ENCODE measurements around the gene RRAS. TPM values are rescaled to one million over a fixed set of nuclear protein-coding genes. Genes with fewer than 3 reads are reported as not detected.

RRAS gene
- total and polyA plus RNA-seq, 8 donors, result 21.4 to 131 (median 30.7) TPM

GRCh38 chr19:49687566-49688316 lies 47.8 kb upstream of the RRAS start:
- Histone ChIP-seq H3K27me3 (peaks cover 4 to 40% of the 10 kb centered on the region in 2 donors), H3K4me3 (peak overlapping the region in 1 of 2 donors; percentile 39), H3K36me3 (peaks cover 0 to 57% of the 10 kb centered on the region in 2 donors), H3K27ac (peak overlapping the region; percentile 59 to 62), H3K4me1 (peaks cover 13 to 35% of the 10 kb centered on the region in 2 donors), H3K9me3 (no peaks in the 10 kb centered on the region)
- ATAC-seq (no peak), DNase-seq (no peak)
- no peak for TF ChIP-seq CTCF (IDR thresholded peaks at IDR 0.05)
- intact Hi-C loops (cut with DNase I), result no loop called here

- peak overlapping the region; percentile 33 to 62 for H3K27ac ChIP-seq
- no peak for ATAC-seq
- H3K36me3 ChIP-seq, result peaks cover 0 to 63% of the 10 kb centered on the region in 2 donors
- H3K27me3 ChIP-seq, result peaks cover 4 to 34% of the 10 kb centered on the region in 2 donors
- H3K9me3 ChIP-seq, result no peaks in the 10 kb centered on the region
- H3K4me1 ChIP-seq, result peaks cover 13 to 35% of the 10 kb centered on the region in 2 donors
- TF ChIP-seq CTCF (IDR thresholded peaks at IDR 0.05), result no peak
- intact Hi-C loops (cut with DNase I), result no loop called here
- H3K4me3 ChIP-seq, result peak overlapping the region in 1 of 2 donors; percentile 18
- DNase-seq, result no peak
Measured at GRCh38 chr19:49687150-49687549, 47.2 kb upstream of the RRAS start.

GRCh38 chr19:49686503-49687088 lies 46.7 kb upstream of the RRAS start:
- Histone ChIP-seq H3K27me3 (peaks cover 4 to 29% of the 10 kb centered on the region in 2 donors), H3K36me3 (peaks cover 0 to 69% of the 10 kb centered on the region in 2 donors), H3K9me3 (no peaks in the 10 kb centered on the region), H3K27ac (peak overlapping the region; percentile 33 to 62), H3K4me1 (peaks cover 13 to 34% of the 10 kb centered on the region in 2 donors), H3K4me3 (peak overlapping the region in 1 of 2 donors; percentile 18)
- no peak for ATAC-seq
- no peak for DNase-seq
- no peak for TF ChIP-seq CTCF (IDR thresholded peaks at IDR 0.05)
- intact Hi-C loops (cut with DNase I), result no loop called here

- peak overlapping the region in 1 of 2 donors; percentile 18 for H3K4me3 ChIP-seq
- no peak for DNase-seq
- H3K27me3 ChIP-seq, result peaks cover 1 to 22% of the 10 kb centered on the region in 2 donors
- intact Hi-C loops (cut with DNase I), result no loop called here
- no peak for TF ChIP-seq CTCF (IDR thresholded peaks at IDR 0.05)
- H3K36me3 ChIP-seq, result peaks cover 0 to 76% of the 10 kb centered on the region in 2 donors
- no peaks in the 10 kb centered on the region for H3K9me3 ChIP-seq
- peak overlapping the region in 1 of 2 donors; percentile 62 for H3K27ac ChIP-seq
- H3K4me1 ChIP-seq, result peaks cover 14 to 30% of the 10 kb centered on the region in 2 donors
- no peak for ATAC-seq
Measured at GRCh38 chr19:49685845-49686332, 45.9 kb upstream of the RRAS start.

GRCh38 chr19:49684983-49685553 lies 45.1 kb upstream of the RRAS start:
- ATAC-seq (no peak), DNase-seq (no peak)
- Histone ChIP-seq H3K9me3 (no peaks in the 10 kb centered on the region), H3K27me3 (peaks cover 0 to 14% of the 10 kb centered on the region in 2 donors), H3K4me3 (no peak overlapping the region), H3K27ac (no peak overlapping the region), H3K36me3 (peaks cover 0 to 81% of the 10 kb centered on the region in 2 donors), H3K4me1 (peaks cover 13 to 30% of the 10 kb centered on the region in 2 donors)
- intact Hi-C loops (cut with DNase I), result no loop called here
- no peak for TF ChIP-seq CTCF (IDR thresholded peaks at IDR 0.05)

Data from left lung (tissue), 10 donors.